K562 (cell line): ENCODE measurements around the gene HLA-F. TPM values are rescaled to one million over a fixed set of nuclear protein-coding genes. Genes with fewer than 3 reads are reported as not detected.

Experiments
- ATAC-seq: fragments of 200-7000 bp; cut with Tn5 transposase; 3 replicates; pipeline ENCODE4 v1.9.1; 2020; ENCODE audit warnings: moderate library complexity
- BruUV-seq: library from RNA; stranded (reverse); fragments of 400-500 nt; replicated peaks from 2 replicates; lab custom pipeline; 2021; lab: Mats Ljungman, UMichigan
- CTCF ChIA-PET: fragments of 300-600 bp; formaldehyde crosslinking; extraction: SDS; loops from one replicate; lab custom pipeline; 2021; ENCODE audit warnings: low intra/inter-chr PET ratio; lab: Yijun Ruan, JAX
- POLR2A ChIA-PET: fragments of 300-600, 350-650 bp; sonication (Branson Sonifier 250); formaldehyde crosslinking; extraction: SDS; loops from one replicate; lab custom pipeline; 2021; ENCODE audit warnings: antibody characterized with exemption, inconsistent platforms; lab: Yijun Ruan, JAX
- DNase-seq, 4 experiments: peaks; one replicate each; pipeline versions ENCODE4 v3.0.0 to v3.0.0-alpha.2; 2011 to 2018; ENCODE audit warnings: low spot score in 3 of 4, mixed read lengths in 3 of 4; ENCODE audit errors: extremely low read depth in 1 of 4
- FAIRE-seq: peaks from 2 replicates; lab custom pipeline; 2011; peaks lifted over from hg19 to GRCh38; lab: Jason Lieb, UNC
- H2AFZ ChIP-seq: 2 replicates; pipeline ENCODE4 v1.6.0; 2011; ENCODE audit warnings: low read depth, low read length, control low read depth, inconsistent platforms
- H3K27ac ChIP-seq: fragments of 200-600 bp; 3 replicates; pipeline ENCODE4 v1.8.0; 2011; ENCODE audit warnings: low read depth, mild to moderate bottlenecking, control low read depth, inconsistent platforms, low read length, moderate library complexity, mixed read lengths; ENCODE audit errors: extremely low read depth
- H3K27me3 ChIP-seq, 2 experiments: fragments of 300-600 bp in 1 of 2; 2 replicates in 1 of 2; 3 replicates in 1 of 2; pipeline versions ENCODE4 v1.6.0 to v1.8.0; 2011; ENCODE audit warnings: inconsistent platforms in 2 of 2, low read length in 2 of 2, mild to moderate bottlenecking in 1 of 2, mixed read lengths in 1 of 2, moderate library complexity in 1 of 2; ENCODE audit not compliant: control insufficient read depth in 2 of 2, insufficient read depth in 2 of 2
- H3K36me3 ChIP-seq: fragments of 300-600 bp; 3 replicates; pipeline ENCODE4 v1.8.0; 2011; ENCODE audit warnings: mild to moderate bottlenecking, low read length, inconsistent platforms; ENCODE audit not compliant: control insufficient read depth, insufficient read depth
- H3K4me1 ChIP-seq, 2 experiments: fragments of 200-600 bp in 1 of 2; replicated peaks in 1 of 2; 2 replicates in 1 of 2; 3 replicates in 1 of 2; pipeline versions ENCODE4 v1.5.1 to v1.8.0; 2011; ENCODE audit warnings: inconsistent platforms in 2 of 2, low read length in 2 of 2, mild to moderate bottlenecking in 1 of 2, mixed read lengths in 1 of 2, moderate library complexity in 1 of 2; ENCODE audit not compliant: control insufficient read depth in 2 of 2, insufficient read depth in 2 of 2
- H3K4me2 ChIP-seq: 2 replicates; pipeline ENCODE4 v1.6.1; 2011; ENCODE audit warnings: low read length, control low read depth, inconsistent platforms, mixed read lengths; ENCODE audit not compliant: insufficient read depth
- H3K4me3 ChIP-seq: fragments of 200-600 bp; sonication (generic), shearing (Covaris generic); 2 replicates; pipeline ENCODE4 v1.5.1; 2016; ENCODE audit warnings: control low read depth, inconsistent platforms
- H3K79me2 ChIP-seq: fragments of 200-600 bp; 3 replicates; pipeline ENCODE4 v1.8.0; 2011; ENCODE audit warnings: low read length, inconsistent platforms; ENCODE audit not compliant: control insufficient read depth, insufficient read depth
- H3K9ac ChIP-seq, 2 experiments: 2 replicates each; pipeline versions ENCODE4 v1.6.0 to v1.6.1; 2011; ENCODE audit warnings: low read depth in 2 of 2, low read length in 2 of 2, control low read depth in 1 of 2, inconsistent platforms in 1 of 2, mild to moderate bottlenecking in 1 of 2, mixed read lengths in 1 of 2; ENCODE audit not compliant: insufficient read depth in 1 of 2
- H3K9me1 ChIP-seq: one replicate; pipeline ENCODE4 v1.6.0; 2011; ENCODE audit warnings: inconsistent platforms, mild to moderate bottlenecking, low read length, moderate library complexity; ENCODE audit not compliant: control insufficient read depth, insufficient read depth
- H3K9me3 ChIP-seq: replicated peaks from 2 replicates; pipeline ENCODE4 v1.5.1; 2011; ENCODE audit warnings: low read depth, low read length, inconsistent platforms; ENCODE audit not compliant: control insufficient read depth, insufficient read depth
- H4K20me1 ChIP-seq: replicated peaks from 2 replicates; pipeline ENCODE4 v1.6.1; 2011; ENCODE audit warnings: low read length, inconsistent platforms, mixed read lengths; ENCODE audit not compliant: control insufficient read depth, insufficient read depth
- ARID2 ChIP-seq: fragments of 450-650 bp; IDR thresholded peaks from 2 replicates; pipeline ENCODE4 v1.6.1; 2017; ENCODE audit warnings: antibody characterized with exemption, mild to moderate bottlenecking
- BACH1 ChIP-seq: fragments of 200-800 bp; sonication (Bioruptor generic); IDR thresholded peaks from 2 replicates; pipeline ENCODE4 v1.6.1; 2016; ENCODE audit warnings: missing genetic modification characterization, missing compliant biosample characterization
- BHLHE40 ChIP-seq: IDR thresholded peaks from 2 replicates; pipeline ENCODE4 v1.6.1; 2011; ENCODE audit warnings: low read length, improper control_type of control experiment
- CBFA2T3 ChIP-seq: fragments of 450-650 bp; IDR thresholded peaks from 2 replicates; pipeline ENCODE4 v1.6.1; 2017
- CC2D1A ChIP-seq: fragments of 450-650 bp; IDR thresholded peaks from 2 replicates; pipeline ENCODE4 v1.6.1; 2017; ENCODE audit warnings: mild to moderate bottlenecking
- CHD4 ChIP-seq: fragments of 200-600 bp; sonication (generic); IDR thresholded peaks from 3 replicates; pipeline ENCODE4 v1.6.1; 2012; ENCODE audit warnings: low read depth, mild to moderate bottlenecking, mixed read lengths, low read length, inconsistent platforms; ENCODE audit not compliant: insufficient read depth, insufficient replicate concordance, poor library complexity, severe bottlenecking
- FOS ChIP-seq: IDR thresholded peaks from 3 replicates; pipeline ENCODE4 v1.6.1; 2011; ENCODE audit not compliant: insufficient read length; ENCODE audit errors: extremely low read depth
- GABPA ChIP-seq: fragments of 200-800 bp; sonication (Bioruptor generic); conservative IDR thresholded peaks from 2 replicates; pipeline ENCODE4 v1.6.1; 2016; ENCODE audit warnings: low read depth, missing genetic modification characterization, missing compliant biosample characterization
- HIVEP1 ChIP-seq: fragments of 250-450 bp; sonication (Bioruptor Pico); IDR thresholded peaks from 2 replicates; pipeline ENCODE4 v1.4.0; 2020; ENCODE audit warnings: mild to moderate bottlenecking
- HOXB6 ChIP-seq: fragments of 250-450 bp; sonication (Bioruptor Pico); IDR thresholded peaks from 2 replicates; pipeline ENCODE4 v1.5.1; 2022; ENCODE audit warnings: mild to moderate bottlenecking, borderline replicate concordance
- KDM2B ChIP-seq: fragments of 250-450 bp; sonication (Bioruptor Pico); IDR thresholded peaks from 2 replicates; pipeline ENCODE4 v1.8.0; 2021; ENCODE audit warnings: mild to moderate bottlenecking, moderate library complexity
- MITF ChIP-seq: IDR thresholded peaks from 2 replicates; pipeline ENCODE4 v1.6.1; 2014; ENCODE audit warnings: antibody characterized with exemption
- MYC ChIP-seq, 2 experiments: fragments of 250-450 bp in 1 of 2; sonication (Bioruptor Pico) in 1 of 2; IDR thresholded peaks; 2 replicates each; pipeline versions ENCODE4 v1.5.1 to v1.6.1; 2012 to 2021; ENCODE audit warnings: low read depth in 2 of 2, borderline replicate concordance in 1 of 2, improper control_type of control experiment in 1 of 2, low read length in 1 of 2, mild to moderate bottlenecking in 1 of 2, moderate library complexity in 1 of 2
- XRCC5 ChIP-seq: fragments of 200-400 bp; formaldehyde crosslinking; IDR thresholded peaks from 2 replicates; pipeline ENCODE4 v1.6.1; 2017; ENCODE audit warnings: low read depth, mild to moderate bottlenecking, low read length
- ZNF175 ChIP-seq: fragments of 200-800 bp; sonication (Bioruptor generic); IDR thresholded peaks from 2 replicates; pipeline ENCODE4 v1.6.1; 2016; ENCODE audit warnings: low read depth, mild to moderate bottlenecking, missing genetic modification characterization, missing compliant biosample characterization
- ZNF316 ChIP-seq: fragments of 450-650 bp; IDR thresholded peaks from 2 replicates; pipeline ENCODE4 v1.6.1; 2016
- ZNF583 ChIP-seq: fragments of 250-450 bp; sonication (Bioruptor Pico); IDR thresholded peaks from 2 replicates; pipeline ENCODE4 v1.4.0; 2020
- ZSCAN29 ChIP-seq: fragments of 450-650 bp; IDR thresholded peaks from 2 replicates; pipeline ENCODE4 v1.6.1; 2017
- WGBS: fragments of 100-300 bp; shearing (Covaris generic); methylation state at CpG from one replicate; pipeline ENCODE4 v1.1.6; 2016; ENCODE audit warnings: low coverage, mixed read lengths; ENCODE audit not compliant: insufficient coverage; ENCODE audit errors: missing lambda C conversion rate; 5-methylcytosine and 5-hydroxymethylcytosine counted together
- in situ Hi-C: fragments of 300-500 bp; cut with MboI; formaldehyde crosslinking; loops from 4 replicates; pipeline ENCODE4 v1.15.0; 2018; ENCODE audit warnings: inconsistent platforms, mixed read lengths
- intact Hi-C: fragments of 100-400 bp; cut with micrococcal nuclease; formaldehyde crosslinking; loops from 2 replicates; pipeline ENCODE4 v1.14.2; 2022
- polyA plus RNA-seq, 8 experiments: library from polyadenylated mRNA; depleted of rRNA in 4 of 8; stranded (reverse) in 5 of 8; unstranded in 3 of 8; fragments of >200 nt; fragmentation: Nextera tagmentation in 2 of 8; fragmentation: Illumina TruSeq in 1 of 8; extraction: Ambion mirVana in 2 of 8; extraction: Trizol in 1 of 8; gene quantifications; 2 replicates each; pipeline versions ENCODE4 v1.2.1 to v1.2.3, GENCODE V29; 2011 to 2014; ENCODE audit warnings: inconsistent platforms in 1 of 8, missing spikeins in 1 of 8
- total RNA-seq, 7 experiments: library from RNA; depleted of rRNA in 6 of 7; stranded (reverse); fragments of >200 nt in 6 of 7; fragmentation: Illumina TruSeq in 2 of 7; extraction: Trizol in 2 of 7; gene quantifications; 2 replicates each; pipeline versions ENCODE4 v1.2.1 to v1.2.3, GENCODE V29; 2011 to 2021; ENCODE audit warnings: low replicate concordance in 1 of 7
- TF ChIP-seq, protein P1 (sequence below): sonication (generic); formaldehyde crosslinking; IDR thresholded peaks from 2 replicates; pipeline ENCODE4 v1.9.0; 2022; ENCODE audit warnings: mild to moderate bottlenecking, missing genetic modification reagents
- TF ChIP-seq, protein P2 (sequence below): fragments of 450-650 bp; formaldehyde crosslinking; IDR thresholded peaks from 2 replicates; pipeline ENCODE4 v1.4.0; 2020; ENCODE audit warnings: mild to moderate bottlenecking, mixed read lengths

Gene HLA-F
- total and polyA plus RNA-seq, 9 of the 15 experiments (the other 6 are each of a cell fraction or from before 2014, with no cell fraction given) = 0.40 to 0.76 (median 0.46) TPM; not detected in 6

- Histone ChIP-seq H3K9ac (peak overlapping the region in 1 of 2 experiments; percentile 41; a peak in 1 of 4 replicates), H3K9me3 (no peaks in the 10 kb centered on the region), H2AFZ (no peak overlapping the region), H3K36me3 (no peaks in the 10 kb centered on the region), H4K20me1 (no peaks in the 10 kb centered on the region), H3K4me3 (no peak overlapping the region), H3K27me3 (peaks cover 0 to 16% of the 10 kb centered on the region in 2 experiments; a peak in 3 of 5 replicates), H3K4me1 (peaks cover 11 to 12% of the 10 kb centered on the region in 2 experiments; a peak in 4 of 5 replicates), H3K79me2 (no peaks in the 10 kb centered on the region), H3K27ac (no peak overlapping the region), H3K4me2 (0 out of 2 replicates have a peak overlapping the region, but pooled peaks have one; percentile 10), H3K9me1 (no peaks in the 10 kb centered on the region)
- BruUV-seq = no TSS peak
- CTCF ChIA-PET = interaction anchor here (0.6 kb wide), 1 partner anchor 56 kb away, joined by 4 read pairs; no protein-coding TSS in a partner anchor
- POLR2A ChIA-PET = interaction anchor here (0.6 to 1.6 kb wide), 4 partner anchors 8 to 169 kb away, joined by 3 to 9 read pairs (median 4); no protein-coding TSS in a partner anchor
- ATAC-seq = 0 out of 3 replicates have a peak, but pooled peaks have one; percentile 10
- intact Hi-C loops = no loop called here
- peak in 3 of 4 experiments; percentile 33 to 53 (median 44) for DNase-seq
- FAIRE-seq = no peak
- in situ Hi-C loops = no loop called here
- WGBS = 3% methylated on average over 2 of the region's 2 CpGs
- TF ChIP-seq HIVEP1 (CRISPR knock-in tag) (no peak), HOXB6 (no peak), ZNF316 (peak; percentile 75), CC2D1A (no peak), GABPA (tag) (no peak), ARID2 (no peak), MITF (peak; percentile 54), XRCC5 (no peak), CHD4 (no peak), ZNF583 (CRISPR knock-in tag) (no peak), KDM2B (CRISPR knock-in tag) (no peak), BACH1 (peak; percentile 62; the same call in 1 of the 2 replicates), BHLHE40 (peak; percentile 83), FOS (peak; percentile 3), CBFA2T3 (peak; percentile 76), ZSCAN29 (no peak), MYC (IDR thresholded peaks at IDR 0.05; ENCODE audit: low read depth, low read length) (0 out of 2 replicates have a peak, but pooled peaks have one; percentile 18), MYC (CRISPR knock-in tag; IDR thresholded peaks at IDR 0.05; ENCODE audit: borderline replicate concordance, low read depth) (no peak), ZNF175 (CRISPR knock-in tag) (0 out of 2 replicates have a peak, but pooled peaks have one; percentile 26)
- TF ChIP-seq, protein P1, sequence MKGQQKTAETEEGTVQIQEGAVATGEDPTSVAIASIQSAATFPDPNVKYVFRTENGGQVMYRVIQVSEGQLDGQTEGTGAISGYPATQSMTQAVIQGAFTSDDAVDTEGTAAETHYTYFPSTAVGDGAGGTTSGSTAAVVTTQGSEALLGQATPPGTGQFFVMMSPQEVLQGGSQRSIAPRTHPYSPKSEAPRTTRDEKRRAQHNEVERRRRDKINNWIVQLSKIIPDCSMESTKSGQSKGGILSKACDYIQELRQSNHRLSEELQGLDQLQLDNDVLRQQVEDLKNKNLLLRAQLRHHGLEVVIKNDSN (CRISPR knock-in tag) = no peak
- TF ChIP-seq, protein P2, sequence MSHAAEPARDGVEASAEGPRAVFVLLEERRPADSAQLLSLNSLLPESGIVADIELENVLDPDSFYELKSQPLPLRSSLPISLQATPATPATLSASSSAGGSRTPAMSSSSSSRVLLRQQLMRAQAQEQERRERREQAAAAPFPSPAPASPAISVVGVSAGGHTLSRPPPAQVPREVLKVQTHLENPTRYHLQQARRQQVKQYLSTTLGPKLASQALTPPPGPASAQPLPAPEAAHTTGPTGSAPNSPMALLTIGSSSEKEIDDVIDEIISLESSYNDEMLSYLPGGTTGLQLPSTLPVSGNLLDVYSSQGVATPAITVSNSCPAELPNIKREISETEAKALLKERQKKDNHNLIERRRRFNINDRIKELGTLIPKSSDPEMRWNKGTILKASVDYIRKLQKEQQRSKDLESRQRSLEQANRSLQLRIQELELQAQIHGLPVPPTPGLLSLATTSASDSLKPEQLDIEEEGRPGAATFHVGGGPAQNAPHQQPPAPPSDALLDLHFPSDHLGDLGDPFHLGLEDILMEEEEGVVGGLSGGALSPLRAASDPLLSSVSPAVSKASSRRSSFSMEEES = peak; percentile 68
Measured at GRCh38 chr6:29757701-29758293, 34.6 kb downstream of the HLA-F start.
